HepG2 (cell line): ENCODE results near the gene HECTD4. TPM values are rescaled to one million over a fixed set of nuclear protein-coding genes. Genes with fewer than 3 reads are reported as not detected.

ENCODE experiments used
- ATAC-seq: fragments of 200-7000 bp; cut with Tn5 transposase; 3 replicates; pipeline ENCODE4 v1.9.1; 2020; ENCODE audit warnings: mild to moderate bottlenecking, moderate library complexity
- BruUV-seq: library from RNA; stranded (reverse); fragments of 400-500 nt; replicated peaks from 2 replicates; lab custom pipeline; 2021; lab: Mats Ljungman, UMichigan
- CTCF ChIA-PET: fragments of 300-600 bp; formaldehyde crosslinking; extraction: SDS; loops from one replicate; lab custom pipeline; 2021; ENCODE audit warnings: low total read pairs, inconsistent platforms, low intra/inter-chr PET ratio; lab: Yijun Ruan, JAX
- POLR2A ChIA-PET: fragments of 350-600 bp; sonication (Branson Sonifier 250); formaldehyde crosslinking; loops from one replicate; lab custom pipeline; 2020; ENCODE audit warnings: antibody characterized with exemption, inconsistent platforms; lab: Yijun Ruan, JAX
- DNase-seq: peaks from one replicate; pipeline ENCODE4 v3.0.0-alpha.2; 2015; ENCODE audit warnings: low spot score
- FAIRE-seq: peaks from 3 replicates; lab custom pipeline; 2011; peaks lifted over from hg19 to GRCh38; lab: Jason Lieb, UNC
- H2AFZ ChIP-seq: one replicate; pipeline ENCODE4 v1.6.1; 2011; ENCODE audit warnings: low read length, inconsistent platforms
- H3K27ac ChIP-seq: fragments of 300-600 bp; 3 replicates; pipeline ENCODE4 v1.8.0; 2011; ENCODE audit warnings: mixed run types, mild to moderate bottlenecking, mixed read lengths, low read length, inconsistent platforms; ENCODE audit not compliant: insufficient read depth; ENCODE audit errors: extremely low read length
- H3K27me3 ChIP-seq, 2 experiments: fragments of 200-600 bp in 1 of 2; 2 replicates in 1 of 2; 3 replicates in 1 of 2; pipeline versions ENCODE4 v1.6.0 to v1.8.0; 2011; ENCODE audit warnings: low read length in 2 of 2, mild to moderate bottlenecking in 2 of 2, moderate library complexity in 2 of 2, inconsistent platforms in 1 of 2; ENCODE audit not compliant: insufficient read depth in 2 of 2, control insufficient read depth in 1 of 2
- H3K36me3 ChIP-seq, 2 experiments: fragments of 200-600 bp in 1 of 2; replicated peaks in 1 of 2; 2 replicates in 1 of 2; 3 replicates in 1 of 2; pipeline versions ENCODE4 v1.5.1 to v1.8.0; 2011; ENCODE audit warnings: low read length in 2 of 2, inconsistent platforms in 1 of 2; ENCODE audit not compliant: insufficient read depth in 2 of 2, control insufficient read depth in 1 of 2
- H3K4me1 ChIP-seq: 2 replicates; pipeline ENCODE4 v1.5.1; 2012; ENCODE audit warnings: low read length, inconsistent platforms; ENCODE audit not compliant: insufficient read depth
- H3K4me2 ChIP-seq: 2 replicates; pipeline ENCODE4 v1.6.0; 2011; ENCODE audit warnings: low read depth, low read length, inconsistent platforms
- H3K4me3 ChIP-seq, 3 experiments: fragments of 200-600 bp in 1 of 3; sonication (generic), shearing (Covaris generic) in 1 of 3; replicated peaks in 1 of 3; 2 replicates each; pipeline ENCODE4 v1.5.1; 2011 to 2016; ENCODE audit warnings: low read length in 3 of 3, inconsistent platforms in 2 of 3, low read depth in 2 of 3, mild to moderate bottlenecking in 2 of 3, control low read depth in 1 of 3, mixed read lengths in 1 of 3; ENCODE audit not compliant: insufficient read depth in 1 of 3
- H3K79me2 ChIP-seq: one replicate; pipeline ENCODE4 v1.6.1; 2011; ENCODE audit warnings: low read length, inconsistent platforms; ENCODE audit not compliant: insufficient read depth
- H3K9ac ChIP-seq: 2 replicates; pipeline ENCODE4 v1.6.0; 2011; ENCODE audit warnings: mild to moderate bottlenecking, low read depth, low read length, inconsistent platforms; ENCODE audit not compliant: insufficient read depth
- H3K9me3 ChIP-seq: 2 replicates; pipeline ENCODE4 v1.5.1; 2012; ENCODE audit warnings: mild to moderate bottlenecking, low read length
- H4K20me1 ChIP-seq: 2 replicates; pipeline ENCODE4 v1.6.0; 2011; ENCODE audit warnings: inconsistent platforms, mild to moderate bottlenecking, low read length, moderate library complexity; ENCODE audit not compliant: insufficient read depth
- AFF4 ChIP-seq: sonication (generic); formaldehyde crosslinking; IDR thresholded peaks from 2 replicates; pipeline ENCODE4 v1.4.0; 2020; ENCODE audit warnings: missing genetic modification reagents
- HDAC1 ChIP-seq: sonication (generic); formaldehyde crosslinking; IDR thresholded peaks from 2 replicates; pipeline ENCODE4 v1.5.1; 2020; ENCODE audit warnings: mild to moderate bottlenecking, missing genetic modification reagents
- HNRNPK ChIP-seq: fragments of 200-400 bp; formaldehyde crosslinking; IDR thresholded peaks from 2 replicates; pipeline ENCODE4 v1.6.1; 2018; ENCODE audit warnings: low read length, low read depth, moderate library complexity, mild to moderate bottlenecking; ENCODE audit not compliant: poor library complexity, severe bottlenecking
- IKZF5 ChIP-seq: IDR thresholded peaks from 2 replicates; pipeline ENCODE4 v1.6.1; 2018; ENCODE audit warnings: missing genetic modification reagents, mild to moderate bottlenecking, missing compliant biosample characterization
- LCORL ChIP-seq, 2 experiments: fragments of 450-650 bp in 1 of 2; sonication (generic) in 1 of 2; formaldehyde crosslinking in 1 of 2; IDR thresholded peaks; 2 replicates each; pipeline versions ENCODE4 v1.5.0 to v1.6.1; 2017 to 2020; ENCODE audit warnings: antibody characterized with exemption in 1 of 2, missing genetic modification reagents in 1 of 2
- MED13 ChIP-seq: sonication (generic); formaldehyde crosslinking; IDR thresholded peaks from 2 replicates; pipeline ENCODE4 v1.5.0; 2020; ENCODE audit warnings: missing genetic modification reagents
- PATZ1 ChIP-seq: sonication (generic); formaldehyde crosslinking; IDR thresholded peaks from 2 replicates; pipeline ENCODE4 v1.4.0; 2020; ENCODE audit warnings: missing genetic modification reagents
- POLR2A ChIP-seq, 2 experiments: IDR thresholded peaks; 2 replicates each; pipeline ENCODE4 v1.6.1; 2011; ENCODE audit warnings: low read depth in 2 of 2, low read length in 2 of 2, mild to moderate bottlenecking in 1 of 2, moderate library complexity in 1 of 2; ENCODE audit not compliant: insufficient read depth in 1 of 2
- SNAI1 ChIP-seq: sonication (generic); formaldehyde crosslinking; IDR thresholded peaks from 2 replicates; pipeline ENCODE4 v1.5.0; 2020; ENCODE audit warnings: mild to moderate bottlenecking, missing genetic modification reagents, borderline replicate concordance
- SP5 ChIP-seq: IDR thresholded peaks from 2 replicates; pipeline ENCODE4 v1.6.1; 2016; ENCODE audit warnings: low read depth, borderline replicate concordance
- THRA ChIP-seq: sonication (generic); formaldehyde crosslinking; IDR thresholded peaks from 2 replicates; pipeline ENCODE4 v1.4.0; 2020; ENCODE audit warnings: missing genetic modification reagents, borderline replicate concordance
- ZFYVE20 ChIP-seq: sonication (generic); formaldehyde crosslinking; IDR thresholded peaks from 2 replicates; pipeline ENCODE4 v1.8.0; 2023; ENCODE audit warnings: low read depth, mild to moderate bottlenecking, moderate library complexity, missing genetic modification reagents, borderline replicate concordance
- ZNF766 ChIP-seq: sonication (generic); formaldehyde crosslinking; IDR thresholded peaks from 2 replicates; pipeline ENCODE4 v1.5.0; 2020; ENCODE audit warnings: missing genetic modification reagents, borderline replicate concordance
- WGBS: methylation state at CpG from one replicate; pipeline ENCODE4 v1.1.6; 2017; ENCODE audit warnings: low lambda C conversion rate; 5-methylcytosine and 5-hydroxymethylcytosine counted together
- in situ Hi-C: cut with HindIII; loops from 2 replicates; pipeline ENCODE4 v1.10.0; 2017; ENCODE audit warnings: low pct_unique_long_range_greater_than_20kb; ENCODE audit not compliant: extremely low pct_ligation_motif_present
- intact Hi-C: fragments of 100-400 bp; cut with micrococcal nuclease; formaldehyde crosslinking; loops from one replicate; pipeline ENCODE4 v1.10.0; 2022; ENCODE audit not compliant: unreplicated experiment
- polyA plus RNA-seq, 8 experiments: library from polyadenylated mRNA; depleted of rRNA in 3 of 8; stranded (reverse) in 7 of 8; unstranded in 1 of 8; fragments of >200 nt; fragmentation: Illumina TruSeq in 4 of 8; extraction: Trizol in 4 of 8; gene quantifications; 2 replicates each; pipeline versions ENCODE4 v1.2.1 to v1.2.3, GENCODE V29; 2011 to 2016; ENCODE audit warnings: low read depth in 4 of 8, missing spikeins in 1 of 8, mixed read lengths in 1 of 8; ENCODE audit not compliant: insufficient read depth in 1 of 8
- total RNA-seq, 5 experiments: library from RNA; depleted of rRNA; stranded (reverse); fragments of >200 nt; fragmentation: Illumina TruSeq; extraction: Trizol; gene quantifications; 2 replicates each; pipeline ENCODE4 v1.2.3, GENCODE V29; 2016; ENCODE audit warnings: low read depth in 1 of 5

Gene HECTD4
- total and polyA plus RNA-seq, 2 of the 13 experiments (the other 11 are each of a cell fraction or from before 2014, with no cell fraction given), result 9.0 to 11.4 TPM

GRCh38 chr12:112333019-112333418, 49.2 kb downstream of the HECTD4 start:
- Histone ChIP-seq H4K20me1 (no peaks in the 10 kb centered on the region), H3K27ac (no peak overlapping the region), H3K4me3 (no peak overlapping the region), H2AFZ (no peak overlapping the region), H3K4me2 (no peak overlapping the region), H3K9me3 (no peaks in the 10 kb centered on the region), H3K4me1 (no peaks in the 10 kb centered on the region), H3K36me3 (no peaks in the 10 kb centered on the region), H3K79me2 (peaks cover 2% of the 10 kb centered on the region), H3K9ac (no peak overlapping the region), H3K27me3 (no peaks in the 10 kb centered on the region)
- TF ChIP-seq HDAC1 (CRISPR knock-in tag) (no peak), LCORL (IDR thresholded peaks at IDR 0.05) (no peak), LCORL (CRISPR knock-in tag; IDR thresholded peaks at IDR 0.05) (no peak), AFF4 (CRISPR knock-in tag) (no peak), IKZF5 (CRISPR knock-in tag) (no peak), THRA (CRISPR knock-in tag) (no peak), MED13 (CRISPR knock-in tag) (no peak), PATZ1 (CRISPR knock-in tag) (no peak), ZNF766 (no peak), SNAI1 (no peak), SP5 (CRISPR knock-in tag) (no peak), ZFYVE20 (CRISPR knock-in tag) (no peak), HNRNPK (no peak), POLR2A (IDR thresholded peaks at IDR 0.05; ENCODE audit: insufficient read depth in 1 of 2, low read depth in 2 of 2, low read length in 2 of 2) (no peak)
- FAIRE-seq, result no peak
- ChIA-PET CTCF (no interaction called here), POLR2A (no interaction called here)
- in situ Hi-C loops (no loop called here), intact Hi-C loops (no loop called here)
- WGBS, result 90% methylated on average over 3 of the region's 3 CpGs
- ATAC-seq, result no peak
- no peak for DNase-seq
- BruUV-seq, result no TSS peak
